ENCODE measurements around the gene FCRL2. TPM values are rescaled to one million over a fixed set of nuclear protein-coding genes. Genes with fewer than 3 reads are reported as not detected.

Gene FCRL2
- total and polyA plus RNA-seq, 7 experiments from 2014 or later: 0.09 to 3.2 (median 0.45) TPM; not detected in 3

DNA sequence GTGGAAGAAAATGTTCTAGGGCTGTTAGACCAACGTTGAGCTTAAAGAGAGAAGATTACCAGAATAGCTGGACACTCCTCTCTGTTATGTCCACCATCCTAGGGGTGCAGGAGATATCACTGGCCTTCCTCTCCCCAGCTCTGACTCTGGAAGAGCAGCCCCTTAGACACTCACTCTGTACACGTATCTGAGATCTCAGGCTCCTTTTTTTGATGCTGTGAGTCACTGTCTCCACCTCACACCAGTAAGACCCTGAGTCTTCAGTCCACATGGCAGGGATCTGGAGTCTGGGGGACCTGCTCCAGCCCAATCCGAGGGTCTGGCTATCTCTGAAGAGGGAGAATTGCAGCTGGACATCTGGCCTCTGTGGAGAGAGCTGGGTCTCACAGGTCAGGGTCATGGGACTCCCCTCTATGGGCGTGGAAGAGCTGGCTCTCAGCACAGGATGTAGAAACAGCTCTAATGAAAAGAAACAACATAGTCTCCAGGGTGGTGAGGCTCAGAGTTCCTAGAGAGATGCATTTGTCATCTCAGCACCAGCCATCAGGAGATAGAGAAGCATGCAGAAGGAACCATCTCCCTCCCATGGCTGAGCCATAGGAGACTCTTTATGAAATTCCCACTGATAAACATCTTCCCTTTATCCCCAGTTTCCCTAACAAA is 79.8 kb downstream of the FCRL2 start:
- H3K27ac ChIP-seq (ENCODE audit: low read depth, low read length): no peak overlapping the region
- ChIA-PET CTCF (no interaction called here), POLR2A (no interaction called here)
- Mint-ChIP-seq H3K27me3 (peaks cover 0 to 26% (median 10%) of the 10 kb centered on the region in 5 donors), H3K27ac (no peak overlapping the region), H3K4me1 (peaks cover 0 to 12% (median 0%) of the 10 kb centered on the region in 7 donors), H3K9me3 (no peaks in the 10 kb centered on the region), H3K4me3 (no peak overlapping the region), H3K36me3 (no peaks in the 10 kb centered on the region)
- no peaks in the 10 kb centered on the region for H3K9me3 ChIP-seq (ENCODE audit: control insufficient read depth in 2 of 3, low read length in 3 of 3)
- no peaks in the 10 kb centered on the region for H3K36me3 ChIP-seq (ENCODE audit: control insufficient read depth in 2 of 3, insufficient read depth in 3 of 3, low read length in 3 of 3)
- DNase-seq (no peak), ATAC-seq (peak; percentile 40)
- H3K27me3 ChIP-seq (ENCODE audit: control insufficient read depth in 2 of 2, insufficient read depth in 2 of 2, low read length in 2 of 2): no peaks in the 10 kb centered on the region
- H3K4me1 ChIP-seq (ENCODE audit: control insufficient read depth in 2 of 2, insufficient read depth in 2 of 2, low read length in 2 of 2): peaks cover 0 to 39% of the 10 kb centered on the region in 2 donors
- intact Hi-C loops (cut with micrococcal nuclease): no loop called here
- H3K4me3 ChIP-seq (ENCODE audit: low read length): no peak overlapping the region

Other genes with a start within 250 kb of the FCRL2 start
- 1 to 10 TPM in 2 of 5 experiments, under 1 TPM in 2, not detected in 1; 0.11 to 3.8 (median 0.80) TPM for gene FCRL5, start 224.6 kb downstream of the FCRL2 start, total RNA-seq
- not detected for gene FCRL5, start 224.6 kb downstream of the FCRL2 start, polyA plus RNA-seq
- not detected for gene FCRL4, start 179.0 kb downstream of the FCRL2 start, total RNA-seq
- gene FCRL4, start 179.0 kb downstream of the FCRL2 start, polyA plus RNA-seq: not detected
- 10 to 100 TPM in 1 of 5 experiments, 1 to 10 TPM in 3, not detected in 1; 1.1 to 20.3 (median 1.7) TPM for gene FCRL3, start 76.4 kb downstream of the FCRL2 start, total RNA-seq
- 1 to 10 TPM in 1 of 2 donors, under 1 TPM in 1; 0.44 to 1.4 TPM for gene FCRL3, start 76.4 kb downstream of the FCRL2 start, polyA plus RNA-seq
- 10 to 100 TPM in 1 of 5 experiments, 1 to 10 TPM in 1, under 1 TPM in 2, not detected in 1; 0.57 to 10.7 (median 1.2) TPM for gene FCRL1, start 43.0 kb upstream of the FCRL2 start, total RNA-seq
- under 1 TPM; 0.18 to 0.33 TPM for gene FCRL1, start 43.0 kb upstream of the FCRL2 start, polyA plus RNA-seq
- not detected for gene CD5L, start 64.7 kb upstream of the FCRL2 start, total RNA-seq
- gene CD5L, start 64.7 kb upstream of the FCRL2 start, polyA plus RNA-seq: not detected
- not detected for gene KIRREL1, start 216.5 kb upstream of the FCRL2 start, total RNA-seq
- not detected for gene KIRREL1, start 216.5 kb upstream of the FCRL2 start, polyA plus RNA-seq

Data from naive thymus-derived CD4-positive, alpha-beta T cell (primary cell).